HG03460 (cell line): ENCODE results near the gene ZNF780A.
"Not testable (repeated sequence)": the region's sequence is repeated elsewhere in the genome, so short reads cannot be mapped to it uniquely, and the experiment has no call there.

ENCODE experiments used
- ATAC-seq: cut with Tn5 transposase; IDR thresholded peaks from one replicate; pipeline ENCODE4 v1.9.1; 2021; ENCODE audit not compliant: unreplicated experiment

The ZNF780A gene

GRCh38 chr19:40090241-40091204 lies at the start of gene ZNF780A:
Gene ZNF780A, minus strand, starts transcription at chr19:40090943. Its CDS starts 6,190 bp downstream, at chr19:40084753.
- peak; percentile 82 for ATAC-seq

GRCh38 chr19:40139533-40140287 lies 49.0 kb upstream of the ZNF780A start:
- no peak for ATAC-seq

- ATAC-seq = no peak
Measured at GRCh38 chr19:40136818-40137217, 46.1 kb upstream of the ZNF780A start.

- no peak for ATAC-seq
Measured at GRCh38 chr19:40134866-40135265, 44.1 kb upstream of the ZNF780A start.

GRCh38 chr19:40133491-40133890 lies 42.7 kb upstream of the ZNF780A start:
- no peak for ATAC-seq

- ATAC-seq = no peak
Measured at GRCh38 chr19:40130013-40130412, 39.3 kb upstream of the ZNF780A start.

GRCh38 chr19:40129425-40129824 lies 38.7 kb upstream of the ZNF780A start:
- ATAC-seq = no peak

- no peak for ATAC-seq
Measured at GRCh38 chr19:40128991-40129390, 38.2 kb upstream of the ZNF780A start.

GRCh38 chr19:40119380-40119779 lies 28.6 kb upstream of the ZNF780A start:
- no peak for ATAC-seq

GRCh38 chr19:40118638-40119037 lies 27.9 kb upstream of the ZNF780A start:
- ATAC-seq = not testable (repeated sequence)

- ATAC-seq = no peak
Measured at GRCh38 chr19:40116075-40116474, 25.3 kb upstream of the ZNF780A start.

- not testable (repeated sequence) for ATAC-seq
Measured at GRCh38 chr19:40114119-40114518, 23.4 kb upstream of the ZNF780A start.

GRCh38 chr19:40112271-40112670 lies 21.5 kb upstream of the ZNF780A start:
- not testable (repeated sequence) for ATAC-seq

GRCh38 chr19:40110570-40110969 lies 19.8 kb upstream of the ZNF780A start:
- ATAC-seq = no peak

- ATAC-seq = no peak
Measured at GRCh38 chr19:40104754-40105153, 14.0 kb upstream of the ZNF780A start.

- no peak for ATAC-seq
Measured at GRCh38 chr19:40103600-40103999, 12.9 kb upstream of the ZNF780A start.

GRCh38 chr19:40101813-40102212 lies 11.1 kb upstream of the ZNF780A start:
- no peak for ATAC-seq

GRCh38 chr19:40093416-40093815 lies 2.7 kb upstream of the ZNF780A start:
- ATAC-seq = no peak

GRCh38 chr19:40091205-40092129 lies 724 bp upstream of the ZNF780A start:
- ATAC-seq = no peak

- no peak for ATAC-seq
Measured at GRCh38 chr19:40089462-40089861, 1.3 kb downstream of the ZNF780A start.
